K562 (cell line): ENCODE data around the gene FCRLA. TPM values are rescaled to one million over a fixed set of nuclear protein-coding genes. Genes with fewer than 3 reads are reported as not detected.

Source experiments
- ATAC-seq: fragments of 200-7000 bp; cut with Tn5 transposase; 3 replicates; pipeline ENCODE4 v1.9.1; 2020; ENCODE audit warnings: moderate library complexity
- BruUV-seq: library from RNA; stranded (reverse); fragments of 400-500 nt; replicated peaks from 2 replicates; lab custom pipeline; 2021; lab: Mats Ljungman, UMichigan
- CTCF ChIA-PET: fragments of 300-600 bp; formaldehyde crosslinking; extraction: SDS; loops from one replicate; lab custom pipeline; 2021; ENCODE audit warnings: low intra/inter-chr PET ratio; lab: Yijun Ruan, JAX
- POLR2A ChIA-PET: fragments of 300-600, 350-650 bp; sonication (Branson Sonifier 250); formaldehyde crosslinking; extraction: SDS; loops from one replicate; lab custom pipeline; 2021; ENCODE audit warnings: antibody characterized with exemption, inconsistent platforms; lab: Yijun Ruan, JAX
- DNase-seq, 4 experiments: peaks; one replicate each; pipeline versions ENCODE4 v3.0.0 to v3.0.0-alpha.2; 2011 to 2018; ENCODE audit warnings: low spot score in 3 of 4, mixed read lengths in 3 of 4; ENCODE audit errors: extremely low read depth in 1 of 4
- FAIRE-seq: peaks from 2 replicates; lab custom pipeline; 2011; peaks lifted over from hg19 to GRCh38; lab: Jason Lieb, UNC
- H2AFZ ChIP-seq: 2 replicates; pipeline ENCODE4 v1.6.0; 2011; ENCODE audit warnings: low read depth, low read length, control low read depth, inconsistent platforms
- H3K27ac ChIP-seq: fragments of 200-600 bp; 3 replicates; pipeline ENCODE4 v1.8.0; 2011; ENCODE audit warnings: low read depth, mild to moderate bottlenecking, control low read depth, inconsistent platforms, low read length, moderate library complexity, mixed read lengths; ENCODE audit errors: extremely low read depth
- H3K27me3 ChIP-seq, 2 experiments: fragments of 300-600 bp in 1 of 2; 2 replicates in 1 of 2; 3 replicates in 1 of 2; pipeline versions ENCODE4 v1.6.0 to v1.8.0; 2011; ENCODE audit warnings: inconsistent platforms in 2 of 2, low read length in 2 of 2, mild to moderate bottlenecking in 1 of 2, mixed read lengths in 1 of 2, moderate library complexity in 1 of 2; ENCODE audit not compliant: control insufficient read depth in 2 of 2, insufficient read depth in 2 of 2
- H3K36me3 ChIP-seq: fragments of 300-600 bp; 3 replicates; pipeline ENCODE4 v1.8.0; 2011; ENCODE audit warnings: mild to moderate bottlenecking, low read length, inconsistent platforms; ENCODE audit not compliant: control insufficient read depth, insufficient read depth
- H3K4me1 ChIP-seq, 2 experiments: fragments of 200-600 bp in 1 of 2; replicated peaks in 1 of 2; 2 replicates in 1 of 2; 3 replicates in 1 of 2; pipeline versions ENCODE4 v1.5.1 to v1.8.0; 2011; ENCODE audit warnings: inconsistent platforms in 2 of 2, low read length in 2 of 2, mild to moderate bottlenecking in 1 of 2, mixed read lengths in 1 of 2, moderate library complexity in 1 of 2; ENCODE audit not compliant: control insufficient read depth in 2 of 2, insufficient read depth in 2 of 2
- H3K4me2 ChIP-seq: 2 replicates; pipeline ENCODE4 v1.6.1; 2011; ENCODE audit warnings: low read length, control low read depth, inconsistent platforms, mixed read lengths; ENCODE audit not compliant: insufficient read depth
- H3K4me3 ChIP-seq: fragments of 200-600 bp; sonication (generic), shearing (Covaris generic); 2 replicates; pipeline ENCODE4 v1.5.1; 2016; ENCODE audit warnings: control low read depth, inconsistent platforms
- H3K79me2 ChIP-seq: fragments of 200-600 bp; 3 replicates; pipeline ENCODE4 v1.8.0; 2011; ENCODE audit warnings: low read length, inconsistent platforms; ENCODE audit not compliant: control insufficient read depth, insufficient read depth
- H3K9ac ChIP-seq, 2 experiments: 2 replicates each; pipeline versions ENCODE4 v1.6.0 to v1.6.1; 2011; ENCODE audit warnings: low read depth in 2 of 2, low read length in 2 of 2, control low read depth in 1 of 2, inconsistent platforms in 1 of 2, mild to moderate bottlenecking in 1 of 2, mixed read lengths in 1 of 2; ENCODE audit not compliant: insufficient read depth in 1 of 2
- H3K9me1 ChIP-seq: one replicate; pipeline ENCODE4 v1.6.0; 2011; ENCODE audit warnings: inconsistent platforms, mild to moderate bottlenecking, low read length, moderate library complexity; ENCODE audit not compliant: control insufficient read depth, insufficient read depth
- H3K9me3 ChIP-seq: replicated peaks from 2 replicates; pipeline ENCODE4 v1.5.1; 2011; ENCODE audit warnings: low read depth, low read length, inconsistent platforms; ENCODE audit not compliant: control insufficient read depth, insufficient read depth
- H4K20me1 ChIP-seq: replicated peaks from 2 replicates; pipeline ENCODE4 v1.6.1; 2011; ENCODE audit warnings: low read length, inconsistent platforms, mixed read lengths; ENCODE audit not compliant: control insufficient read depth, insufficient read depth
- BRCA1 ChIP-seq, 2 experiments: fragments of 450-650 bp in 1 of 2; sonication (generic) in 1 of 2; formaldehyde crosslinking in 1 of 2; IDR thresholded peaks; 2 replicates each; pipeline versions ENCODE4 v1.5.0 to v1.6.1; 2017 to 2020; ENCODE audit warnings: mild to moderate bottlenecking in 1 of 2, missing genetic modification reagents in 1 of 2
- HIVEP1 ChIP-seq: fragments of 250-450 bp; sonication (Bioruptor Pico); IDR thresholded peaks from 2 replicates; pipeline ENCODE4 v1.4.0; 2020; ENCODE audit warnings: mild to moderate bottlenecking
- KLF1 ChIP-seq: fragments of 450-650 bp; IDR thresholded peaks from 2 replicates; pipeline ENCODE4 v1.6.1; 2016; ENCODE audit warnings: missing genetic modification characterization, missing compliant biosample characterization
- NR1H2 ChIP-seq: sonication (generic); formaldehyde crosslinking; IDR thresholded peaks from 2 replicates; pipeline ENCODE4 v1.4.0; 2020; ENCODE audit warnings: mild to moderate bottlenecking, missing genetic modification reagents
- NR2C1 ChIP-seq, 2 experiments: fragments of 450-650 bp; IDR thresholded peaks; 2 replicates each; pipeline ENCODE4 v1.6.1; 2017; ENCODE audit warnings: mild to moderate bottlenecking in 2 of 2, antibody characterized with exemption in 1 of 2, inconsistent platforms in 1 of 2, missing compliant biosample characterization in 1 of 2, missing genetic modification characterization in 1 of 2
- U2AF1 ChIP-seq: fragments of 200-400 bp; formaldehyde crosslinking; optimal IDR thresholded peaks from 2 replicates; pipeline ENCODE3; 2017; ENCODE audit warnings: mild to moderate bottlenecking, low read depth, low read length, moderate library complexity
- ZFP36 ChIP-seq: fragments of 150-350 bp; IDR thresholded peaks from 2 replicates; pipeline ENCODE4 v1.6.1; 2018; ENCODE audit warnings: low read length, low read depth; ENCODE audit not compliant: partially characterized antibody
- ZNF165 ChIP-seq: fragments of 250-450 bp; sonication (Bioruptor Pico); IDR thresholded peaks from 2 replicates; pipeline ENCODE4 v1.4.0; 2020; ENCODE audit warnings: borderline replicate concordance
- ZNF318 ChIP-seq, 2 experiments: fragments of 450-650 bp; IDR thresholded peaks; 2 replicates each; pipeline ENCODE4 v1.6.1; 2016; ENCODE audit warnings: mild to moderate bottlenecking in 2 of 2, borderline replicate concordance in 1 of 2, low read depth in 1 of 2, moderate library complexity in 1 of 2
- ZNF445 ChIP-seq: fragments of 250-450 bp; sonication (Bioruptor Pico); IDR thresholded peaks from 2 replicates; pipeline ENCODE4 v1.4.0; 2020; ENCODE audit warnings: low read depth, mild to moderate bottlenecking, moderate library complexity
- WGBS: fragments of 100-300 bp; shearing (Covaris generic); methylation state at CpG from one replicate; pipeline ENCODE4 v1.1.6; 2016; ENCODE audit warnings: low coverage, mixed read lengths; ENCODE audit not compliant: insufficient coverage; ENCODE audit errors: missing lambda C conversion rate; 5-methylcytosine and 5-hydroxymethylcytosine counted together
- in situ Hi-C: fragments of 300-500 bp; cut with MboI; formaldehyde crosslinking; loops from 4 replicates; pipeline ENCODE4 v1.15.0; 2018; ENCODE audit warnings: inconsistent platforms, mixed read lengths
- intact Hi-C: fragments of 100-400 bp; cut with micrococcal nuclease; formaldehyde crosslinking; loops from 2 replicates; pipeline ENCODE4 v1.14.2; 2022
- polyA plus RNA-seq, 8 experiments: library from polyadenylated mRNA; depleted of rRNA in 4 of 8; stranded (reverse) in 5 of 8; unstranded in 3 of 8; fragments of >200 nt; fragmentation: Nextera tagmentation in 2 of 8; fragmentation: Illumina TruSeq in 1 of 8; extraction: Ambion mirVana in 2 of 8; extraction: Trizol in 1 of 8; gene quantifications; 2 replicates each; pipeline versions ENCODE4 v1.2.1 to v1.2.3, GENCODE V29; 2011 to 2014; ENCODE audit warnings: inconsistent platforms in 1 of 8, missing spikeins in 1 of 8
- total RNA-seq, 7 experiments: library from RNA; depleted of rRNA in 6 of 7; stranded (reverse); fragments of >200 nt in 6 of 7; fragmentation: Illumina TruSeq in 2 of 7; extraction: Trizol in 2 of 7; gene quantifications; 2 replicates each; pipeline versions ENCODE4 v1.2.1 to v1.2.3, GENCODE V29; 2011 to 2021; ENCODE audit warnings: low replicate concordance in 1 of 7
- TF ChIP-seq, protein P1 (sequence below): fragments of 200-800 bp; sonication (Bioruptor generic); IDR thresholded peaks from 2 replicates; pipeline ENCODE4 v1.6.1; 2017; ENCODE audit warnings: missing genetic modification characterization, missing compliant biosample characterization

The FCRLA gene
- total and polyA plus RNA-seq, 9 of the 15 experiments (the other 6 are each of a cell fraction or from before 2014, with no cell fraction given) = 0.09 to 0.84 (median 0.44) TPM

DNA sequence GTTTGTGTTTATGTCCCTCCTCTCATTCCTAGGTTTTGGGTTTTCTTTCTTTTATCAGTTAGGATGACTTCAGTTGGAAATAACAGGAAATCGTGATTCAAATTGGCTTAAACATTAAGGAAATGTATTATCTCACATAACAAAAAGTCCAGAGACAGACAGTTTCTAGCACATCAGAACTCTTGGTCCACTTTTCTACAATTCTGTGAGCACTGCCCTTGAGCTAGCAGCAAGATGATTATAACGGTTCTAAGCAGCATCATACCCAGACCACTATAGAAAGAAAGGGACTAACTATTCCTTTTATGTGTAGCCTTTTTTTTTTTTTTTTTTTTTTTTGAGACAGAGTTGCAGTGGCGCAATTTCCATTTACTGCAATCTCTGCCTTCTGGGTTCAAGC lies 25.1 kb upstream of the FCRLA start:
- H2AFZ ChIP-seq = no peak overlapping the region
- CTCF ChIA-PET = no interaction called here
- no peak for DNase-seq
- H3K36me3 ChIP-seq = no peaks in the 10 kb centered on the region
- H3K9me3 ChIP-seq = no peaks in the 10 kb centered on the region
- POLR2A ChIA-PET = interaction anchor here (1.1 kb wide), 2 partner anchors 11 to 16 kb away, joined by 3 read pairs; no protein-coding TSS in a partner anchor
- no peak overlapping the region for H3K9ac ChIP-seq
- no peak for TF ChIP-seq ZNF445 (CRISPR knock-in tag)
- no peak for TF ChIP-seq NR2C1 (IDR thresholded peaks at IDR 0.05)
- no peak for TF ChIP-seq NR2C1 (tag; IDR thresholded peaks at IDR 0.05)
- no peak for TF ChIP-seq NR1H2 (CRISPR knock-in tag)
- TF ChIP-seq BRCA1 (IDR thresholded peaks at IDR 0.05) = no peak
- no peak for TF ChIP-seq BRCA1 (CRISPR knock-in tag; IDR thresholded peaks at IDR 0.05)
- TF ChIP-seq ZNF318 (IDR thresholded peaks at IDR 0.05; ENCODE audit: borderline replicate concordance in 1 of 2, low read depth in 1 of 2) = no peak
- TF ChIP-seq, protein P1, sequence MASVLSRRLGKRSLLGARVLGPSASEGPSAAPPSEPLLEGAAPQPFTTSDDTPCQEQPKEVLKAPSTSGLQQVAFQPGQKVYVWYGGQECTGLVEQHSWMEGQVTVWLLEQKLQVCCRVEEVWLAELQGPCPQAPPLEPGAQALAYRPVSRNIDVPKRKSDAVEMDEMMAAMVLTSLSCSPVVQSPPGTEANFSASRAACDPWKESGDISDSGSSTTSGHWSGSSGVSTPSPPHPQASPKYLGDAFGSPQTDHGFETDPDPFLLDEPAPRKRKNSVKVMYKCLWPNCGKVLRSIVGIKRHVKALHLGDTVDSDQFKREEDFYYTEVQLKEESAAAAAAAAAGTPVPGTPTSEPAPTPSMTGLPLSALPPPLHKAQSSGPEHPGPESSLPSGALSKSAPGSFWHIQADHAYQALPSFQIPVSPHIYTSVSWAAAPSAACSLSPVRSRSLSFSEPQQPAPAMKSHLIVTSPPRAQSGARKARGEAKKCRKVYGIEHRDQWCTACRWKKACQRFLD (CRISPR knock-in tag) = no peak
- no peak for TF ChIP-seq KLF1 (tag)
- no peak for TF ChIP-seq HIVEP1 (CRISPR knock-in tag)
- no peak for TF ChIP-seq U2AF1
- no peak for TF ChIP-seq ZFP36
- no peak for TF ChIP-seq ZNF165 (CRISPR knock-in tag)
- H3K4me1 ChIP-seq = no peaks in the 10 kb centered on the region
- H3K9me1 ChIP-seq = no peaks in the 10 kb centered on the region
- no TSS peak for BruUV-seq
- H4K20me1 ChIP-seq = no peaks in the 10 kb centered on the region
- no peak for FAIRE-seq
- no peak overlapping the region for H3K27ac ChIP-seq
- H3K4me2 ChIP-seq = no peak overlapping the region
- in situ Hi-C loops = no loop called here
- H3K4me3 ChIP-seq = no peak overlapping the region
- no peaks in the 10 kb centered on the region for H3K79me2 ChIP-seq
- intact Hi-C loops = no loop called here
- no peaks in the 10 kb centered on the region for H3K27me3 ChIP-seq
- ATAC-seq = no peak
- WGBS = 49% methylated on average over 3 of the region's 3 CpGs
